Measurements from ENCODE around the gene EGFL8. TPM values are rescaled to one million over a fixed set of nuclear protein-coding genes. Genes with fewer than 3 reads are reported as not detected.

Gene EGFL8
- total and polyA plus RNA-seq, 9 donors = 11.8 to 47.3 (median 36.7) TPM

- intact Hi-C loops (cut with DNase I) = no loop called here
- no peak for DNase-seq
- Histone ChIP-seq H3K9me3 (no peaks in the 10 kb centered on the region), H3K4me1 (ENCODE audit: insufficient read depth) (no peaks in the 10 kb centered on the region), H3K4me3 (no peak overlapping the region), H3K36me3 (no peaks in the 10 kb centered on the region), H3K27ac (no peak overlapping the region), H3K27me3 (no peaks in the 10 kb centered on the region)
- TF ChIP-seq, protein P1, sequence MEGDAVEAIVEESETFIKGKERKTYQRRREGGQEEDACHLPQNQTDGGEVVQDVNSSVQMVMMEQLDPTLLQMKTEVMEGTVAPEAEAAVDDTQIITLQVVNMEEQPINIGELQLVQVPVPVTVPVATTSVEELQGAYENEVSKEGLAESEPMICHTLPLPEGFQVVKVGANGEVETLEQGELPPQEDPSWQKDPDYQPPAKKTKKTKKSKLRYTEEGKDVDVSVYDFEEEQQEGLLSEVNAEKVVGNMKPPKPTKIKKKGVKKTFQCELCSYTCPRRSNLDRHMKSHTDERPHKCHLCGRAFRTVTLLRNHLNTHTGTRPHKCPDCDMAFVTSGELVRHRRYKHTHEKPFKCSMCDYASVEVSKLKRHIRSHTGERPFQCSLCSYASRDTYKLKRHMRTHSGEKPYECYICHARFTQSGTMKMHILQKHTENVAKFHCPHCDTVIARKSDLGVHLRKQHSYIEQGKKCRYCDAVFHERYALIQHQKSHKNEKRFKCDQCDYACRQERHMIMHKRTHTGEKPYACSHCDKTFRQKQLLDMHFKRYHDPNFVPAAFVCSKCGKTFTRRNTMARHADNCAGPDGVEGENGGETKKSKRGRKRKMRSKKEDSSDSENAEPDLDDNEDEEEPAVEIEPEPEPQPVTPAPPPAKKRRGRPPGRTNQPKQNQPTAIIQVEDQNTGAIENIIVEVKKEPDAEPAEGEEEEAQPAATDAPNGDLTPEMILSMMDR (IDR thresholded peaks at IDR 0.05) = no peak
- TF ChIP-seq EP300 (IDR thresholded peaks at IDR 0.05) (no peak), POLR2A (IDR thresholded peaks at IDR 0.05) (no peak)
- 92 to 98% (median 96%) methylated on average over 4 of the region's 4 CpGs for WGBS, 3 donors
Measured at GRCh38 chr6:32215617-32216016, 51.2 kb downstream of the EGFL8 start.

DNA sequence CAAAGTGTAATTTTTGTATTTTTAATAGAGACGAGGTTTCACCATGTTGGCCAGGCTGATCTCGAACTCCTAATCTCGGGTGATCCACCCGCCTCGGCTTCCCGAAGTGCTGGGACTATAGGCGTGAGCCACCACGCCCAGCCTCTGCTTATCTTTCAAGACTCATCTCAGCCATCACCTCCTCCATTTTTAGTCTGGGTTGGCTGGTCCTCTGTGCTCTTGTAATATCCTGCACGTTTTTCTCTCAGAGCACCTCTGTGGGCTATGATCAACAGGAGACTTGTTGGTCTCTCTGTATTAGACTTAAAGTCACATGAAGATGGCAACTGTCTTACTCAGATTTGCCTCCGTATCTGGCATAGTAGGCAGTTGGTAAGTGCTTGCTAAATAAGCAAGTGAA, 51.9 kb downstream of the EGFL8 start:
- Histone ChIP-seq H3K4me3 (no peak overlapping the region), H3K36me3 (no peaks in the 10 kb centered on the region), H3K27ac (no peak overlapping the region), H3K27me3 (no peaks in the 10 kb centered on the region), H3K4me1 (ENCODE audit: insufficient read depth) (no peaks in the 10 kb centered on the region), H3K9me3 (no peaks in the 10 kb centered on the region)
- TF ChIP-seq, protein P1 (IDR thresholded peaks at IDR 0.05) = no peak
- TF ChIP-seq EP300 (IDR thresholded peaks at IDR 0.05) = no peak
- DNase-seq = no peak
- intact Hi-C loops (cut with DNase I) = no loop called here
- 83 to 88% (median 87%) methylated on average over 10 of the region's 10 CpGs for WGBS, 3 donors

GRCh38 chr6:32216998-32217397, 52.6 kb downstream of the EGFL8 start:
- intact Hi-C loops (cut with DNase I) = no loop called here
- Histone ChIP-seq H3K9me3 (no peaks in the 10 kb centered on the region), H3K4me1 (ENCODE audit: insufficient read depth) (no peaks in the 10 kb centered on the region), H3K27ac (no peak overlapping the region), H3K36me3 (no peaks in the 10 kb centered on the region), H3K4me3 (no peak overlapping the region), H3K27me3 (no peaks in the 10 kb centered on the region)
- TF ChIP-seq, protein P1 (IDR thresholded peaks at IDR 0.05) = no peak
- TF ChIP-seq POLR2A (IDR thresholded peaks at IDR 0.05) (no peak), EP300 (IDR thresholded peaks at IDR 0.05) (no peak)
- DNase-seq = no peak
- WGBS, 3 donors = 83 to 87% (median 84%) methylated on average over 11 of the region's 11 CpGs

Small RNAs within 50 kb of the gene (microRNA-seq; reads per million reads assigned to microRNA genes)
- 0 to 0.18 (median 0) reads per million in 3 donors for gene MIR6721
- 0 to 0.32 (median 0) reads per million in 3 donors for gene MIR6833

Small RNAs within 50 kb of the gene (small RNA-seq; reads per million reads assigned to genes)
- gene AL662884.1 = not detected
- gene MIR6833 = not detected

Other genes with a start within 250 kb of the EGFL8 start
- gene C2, start 236.9 kb upstream of the EGFL8 start, total RNA-seq = 10 to 100 TPM in 4 of 7 donors, 1 to 10 TPM in 3; 1.4 to 23.0 (median 11.4) TPM
- gene C2, start 236.9 kb upstream of the EGFL8 start, polyA plus RNA-seq = 10 to 100 TPM in 1 of 2 donors, 1 to 10 TPM in 1; 8.6 to 32.6 TPM
- 100 to 1,000 TPM in 1 of 7 donors, 10 to 100 TPM in 6; 11.3 to 231 (median 23.8) TPM for gene CFB, start 218.5 kb upstream of the EGFL8 start, total RNA-seq
- 10 to 100 TPM; 19.1 to 20.4 TPM for gene CFB, start 218.5 kb upstream of the EGFL8 start, polyA plus RNA-seq
- 10 to 100 TPM; 59.2 to 75.0 (median 65.8) TPM for gene NELFE, start 205.6 kb upstream of the EGFL8 start, total RNA-seq
- 10 to 100 TPM; 54.8 to 84.5 TPM for gene NELFE, start 205.6 kb upstream of the EGFL8 start, polyA plus RNA-seq
- 10 to 100 TPM; 37.2 to 59.4 (median 51.5) TPM for gene SKIC2, start 205.4 kb upstream of the EGFL8 start, total RNA-seq
- 10 to 100 TPM; 24.6 to 36.3 TPM for gene SKIC2, start 205.4 kb upstream of the EGFL8 start, polyA plus RNA-seq
- 10 to 100 TPM; 22.3 to 42.8 (median 26.7) TPM for gene DXO, start 192.5 kb upstream of the EGFL8 start, total RNA-seq
- gene DXO, start 192.5 kb upstream of the EGFL8 start, polyA plus RNA-seq = 10 to 100 TPM; 11.7 to 29.3 TPM
- 1,000 to 10,000 TPM in 1 of 7 donors, 100 to 1,000 TPM in 6; 147 to 1,617 (median 248) TPM for gene C4A, start 182.5 kb upstream of the EGFL8 start, total RNA-seq
- 100 to 1,000 TPM; 114 to 324 TPM for gene C4A, start 182.5 kb upstream of the EGFL8 start, polyA plus RNA-seq
- gene C4B, start 149.8 kb upstream of the EGFL8 start, total RNA-seq = 1,000 to 10,000 TPM in 1 of 7 donors, 100 to 1,000 TPM in 6; 163 to 1,673 (median 271) TPM
- gene C4B, start 149.8 kb upstream of the EGFL8 start, polyA plus RNA-seq = 100 to 1,000 TPM in 1 of 2 donors, 10 to 100 TPM in 1; 97.4 to 326 TPM
- gene CYP21A2, start 126.2 kb upstream of the EGFL8 start, total RNA-seq = 10 to 100 TPM in 1 of 7 donors, 1 to 10 TPM in 6; 2.4 to 21.7 (median 8.8) TPM
- gene CYP21A2, start 126.2 kb upstream of the EGFL8 start, polyA plus RNA-seq = 1 to 10 TPM; 1.9 to 4.8 TPM
- 100 to 1,000 TPM in 6 of 7 donors, 10 to 100 TPM in 1; 58.5 to 334 (median 205) TPM for gene TNXB, start 55.3 kb upstream of the EGFL8 start, total RNA-seq
- gene TNXB, start 55.3 kb upstream of the EGFL8 start, polyA plus RNA-seq = 100 to 1,000 TPM in 1 of 2 donors, 10 to 100 TPM in 1; 13.3 to 114 TPM
- gene ATF6B, start 36.3 kb upstream of the EGFL8 start, total RNA-seq = 100 to 1,000 TPM in 1 of 7 donors, 10 to 100 TPM in 6; 27.8 to 100 (median 84.5) TPM
- gene ATF6B, start 36.3 kb upstream of the EGFL8 start, polyA plus RNA-seq = 10 to 100 TPM; 37.9 to 70.3 TPM
- gene FKBPL, start 34.3 kb upstream of the EGFL8 start, total RNA-seq = 1 to 10 TPM; 1.7 to 4.6 (median 4.1) TPM
- gene FKBPL, start 34.3 kb upstream of the EGFL8 start, polyA plus RNA-seq = 1 to 10 TPM; 4.2 to 5.5 TPM
- gene PRRT1, start 12.7 kb upstream of the EGFL8 start, total RNA-seq = 10 to 100 TPM in 5 of 7 donors, 1 to 10 TPM in 2; 2.4 to 44.1 (median 28.0) TPM
- gene PRRT1, start 12.7 kb upstream of the EGFL8 start, polyA plus RNA-seq = 10 to 100 TPM; 16.3 to 27.7 TPM
- gene PPT2, start 10.5 kb upstream of the EGFL8 start, total RNA-seq = 10 to 100 TPM; 33.5 to 63.9 (median 43.9) TPM
- gene PPT2, start 10.5 kb upstream of the EGFL8 start, polyA plus RNA-seq = 10 to 100 TPM; 34.4 to 53.1 TPM
- gene AGPAT1, start 11.5 kb downstream of the EGFL8 start, total RNA-seq = 10 to 100 TPM; 29.6 to 82.4 (median 60.6) TPM
- gene AGPAT1, start 11.5 kb downstream of the EGFL8 start, polyA plus RNA-seq = 10 to 100 TPM; 53.5 to 75.7 TPM
- gene RNF5, start 13.8 kb downstream of the EGFL8 start, total RNA-seq = 10 to 100 TPM; 49.2 to 81.6 (median 75.4) TPM
- 100 to 1,000 TPM in 1 of 2 donors, 10 to 100 TPM in 1; 88.6 to 103 TPM for gene RNF5, start 13.8 kb downstream of the EGFL8 start, polyA plus RNA-seq
- 10 to 100 TPM in 1 of 7 donors, 1 to 10 TPM in 6; 3.4 to 12.8 (median 8.1) TPM for gene AGER, start 19.7 kb downstream of the EGFL8 start, total RNA-seq
- gene AGER, start 19.7 kb downstream of the EGFL8 start, polyA plus RNA-seq = 1 to 10 TPM; 5.1 to 5.9 TPM
- 100 to 1,000 TPM in 4 of 7 donors, 10 to 100 TPM in 3; 39.3 to 110 (median 100) TPM for gene PBX2, start 25.6 kb downstream of the EGFL8 start, total RNA-seq
- 10 to 100 TPM; 74.0 to 75.5 TPM for gene PBX2, start 25.6 kb downstream of the EGFL8 start, polyA plus RNA-seq
- 1 to 10 TPM; 3.1 to 8.4 (median 4.7) TPM for gene GPSM3, start 28.0 kb downstream of the EGFL8 start, total RNA-seq
- 1 to 10 TPM; 5.4 to 8.7 TPM for gene GPSM3, start 28.0 kb downstream of the EGFL8 start, polyA plus RNA-seq
- 10 to 100 TPM in 4 of 7 donors, 1 to 10 TPM in 3; 7.2 to 19.1 (median 10.7) TPM for gene NOTCH4, start 59.5 kb downstream of the EGFL8 start, total RNA-seq
- 10 to 100 TPM; 12.4 to 21.2 TPM for gene NOTCH4, start 59.5 kb downstream of the EGFL8 start, polyA plus RNA-seq
- not detected for gene TSBP1, start 207.3 kb downstream of the EGFL8 start, total RNA-seq
- gene TSBP1, start 207.3 kb downstream of the EGFL8 start, polyA plus RNA-seq = not detected
- not detected for gene BTNL2, start 242.6 kb downstream of the EGFL8 start, total RNA-seq
- gene BTNL2, start 242.6 kb downstream of the EGFL8 start, polyA plus RNA-seq = not detected

Data from ovary (tissue), 9 donors.